ENCODE results near the gene DNAJB12.
"Not testable (repeated sequence)": the region's sequence is repeated elsewhere in the genome, so short reads cannot be mapped to it uniquely, and the experiment has no call there.

Gene DNAJB12

DNA sequence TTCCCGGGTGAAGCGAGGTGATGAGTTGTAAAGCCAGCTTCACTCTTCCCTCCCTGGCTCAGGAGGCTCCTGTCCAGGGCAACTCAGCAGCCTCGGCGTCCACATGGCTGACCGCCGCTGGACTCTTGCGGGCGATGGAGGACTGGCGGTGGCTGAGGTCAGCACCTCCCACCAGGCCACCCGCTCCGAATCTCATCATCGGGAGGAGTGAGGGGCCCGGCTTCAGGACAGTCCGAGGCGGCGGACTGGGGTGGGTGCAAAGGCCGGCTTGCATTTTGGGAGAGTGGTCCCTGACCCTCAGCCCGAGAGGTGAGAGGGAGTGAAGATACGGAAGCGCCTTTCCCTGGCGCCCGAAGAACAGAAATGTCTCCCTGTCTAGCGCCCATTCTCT is 759 bp downstream of the DNAJB12 start:
- DNase-seq (ENCODE audit: low read depth in 3 of 3), result no peak

DNA sequence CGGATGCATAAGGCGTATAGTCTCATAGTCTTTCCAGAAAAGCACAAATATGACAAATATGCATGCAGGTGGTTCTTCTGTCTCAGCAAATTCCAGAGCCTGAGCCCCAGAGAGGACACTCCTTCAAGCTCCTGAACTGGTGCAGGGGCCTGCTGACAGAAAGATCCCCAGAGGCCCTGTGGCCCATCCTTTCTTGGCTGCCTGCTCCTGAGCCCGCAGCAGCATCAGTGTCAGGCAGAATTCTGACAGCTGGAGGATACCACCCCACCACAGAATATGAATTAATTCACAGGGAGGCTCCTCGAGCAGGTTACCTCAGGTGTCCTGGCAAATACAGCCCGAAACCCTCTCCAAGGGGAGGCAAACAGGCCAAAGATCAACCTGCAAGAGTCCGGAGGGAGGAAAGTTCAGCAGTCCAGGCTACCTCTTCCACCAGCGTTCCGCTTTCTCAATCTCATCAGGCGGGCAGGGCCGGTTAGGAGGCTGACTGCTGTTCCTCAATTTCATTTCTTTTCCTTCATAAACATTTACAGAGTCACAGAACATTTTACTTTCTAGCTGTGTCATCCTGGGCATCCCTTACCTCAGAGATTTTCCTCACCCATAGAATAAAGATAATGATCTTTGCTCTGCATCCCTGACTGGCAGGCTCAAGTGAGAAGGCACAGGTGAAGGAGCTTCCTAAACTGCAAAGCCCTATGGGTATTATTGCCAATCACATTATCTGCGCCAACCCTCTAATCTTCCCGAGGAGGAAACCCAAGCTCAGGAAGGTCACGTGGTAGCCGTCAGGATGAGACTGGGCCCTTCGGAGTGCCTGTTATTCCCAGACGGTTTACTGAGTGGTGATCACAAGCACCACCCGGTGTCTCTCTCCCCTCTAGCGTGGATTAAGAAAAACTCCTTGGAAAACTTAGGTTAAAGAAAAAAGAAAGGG is 1.4 kb downstream of the DNAJB12 start:
- DNase-seq (ENCODE audit: low read depth in 3 of 3), result no peak

DNA sequence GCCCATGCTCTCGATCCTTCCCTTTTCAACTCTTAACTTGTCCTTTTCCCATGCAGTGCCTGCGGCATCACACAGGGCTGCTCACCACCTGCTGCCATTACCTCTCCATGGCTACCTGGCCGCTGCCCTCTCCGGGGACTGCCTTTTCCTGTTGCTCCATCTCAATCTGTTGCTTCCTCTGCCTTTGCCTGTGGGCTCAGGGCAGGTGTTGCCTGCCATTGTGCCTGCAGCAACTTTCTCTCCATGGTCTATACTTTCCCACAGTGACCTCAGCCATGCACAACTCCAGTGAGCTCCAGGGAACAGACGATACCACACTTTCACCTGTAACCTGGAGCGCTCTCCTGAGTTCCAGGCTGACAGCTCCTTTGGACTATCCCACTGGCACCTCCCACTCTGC is 3.2 kb downstream of the DNAJB12 start:
- no peak for DNase-seq (ENCODE audit: low read depth in 3 of 3)

DNA sequence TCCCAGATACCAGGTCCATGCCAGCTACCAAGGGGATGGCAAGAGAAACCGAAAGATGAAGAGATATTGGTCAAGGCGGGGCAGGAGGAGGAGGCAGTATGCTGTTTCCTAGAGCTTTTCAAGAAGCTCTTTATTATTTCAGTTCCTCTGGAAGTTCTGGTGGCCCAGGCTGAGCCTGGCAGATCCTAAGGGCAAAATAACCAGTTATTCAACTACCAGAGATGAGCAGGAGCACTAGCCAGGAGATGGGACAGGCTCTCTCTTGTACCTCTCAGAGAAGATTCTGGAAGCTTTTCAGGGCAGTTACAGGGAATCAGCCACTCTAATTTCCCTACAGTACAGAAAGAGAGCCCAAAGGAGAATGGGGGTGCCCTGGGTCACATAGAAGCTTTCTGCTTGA is 5.3 kb downstream of the DNAJB12 start:
- DNase-seq (ENCODE audit: low read depth in 3 of 3), result no peak

DNA sequence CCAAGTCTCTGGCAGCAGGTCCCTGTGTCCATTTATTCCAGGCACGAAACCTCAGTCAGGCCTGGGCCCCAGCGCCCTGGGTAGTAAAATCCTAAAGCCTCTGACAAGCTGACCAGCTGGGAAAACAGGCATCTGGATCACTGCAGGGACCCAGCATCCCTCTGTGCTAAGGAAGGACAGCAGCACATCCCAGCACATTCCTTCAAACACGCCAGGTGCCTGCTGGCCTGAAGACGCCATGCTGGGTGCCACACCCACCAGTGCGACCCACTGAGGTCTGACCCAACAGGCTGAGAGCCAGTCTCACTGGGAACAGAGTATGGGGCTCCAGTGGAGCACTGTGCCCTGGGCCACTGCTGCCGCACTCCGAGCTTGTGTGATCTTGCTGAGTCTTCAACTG is 6.4 kb downstream of the DNAJB12 start:
- no peak for DNase-seq (ENCODE audit: low read depth in 3 of 3)

DNA sequence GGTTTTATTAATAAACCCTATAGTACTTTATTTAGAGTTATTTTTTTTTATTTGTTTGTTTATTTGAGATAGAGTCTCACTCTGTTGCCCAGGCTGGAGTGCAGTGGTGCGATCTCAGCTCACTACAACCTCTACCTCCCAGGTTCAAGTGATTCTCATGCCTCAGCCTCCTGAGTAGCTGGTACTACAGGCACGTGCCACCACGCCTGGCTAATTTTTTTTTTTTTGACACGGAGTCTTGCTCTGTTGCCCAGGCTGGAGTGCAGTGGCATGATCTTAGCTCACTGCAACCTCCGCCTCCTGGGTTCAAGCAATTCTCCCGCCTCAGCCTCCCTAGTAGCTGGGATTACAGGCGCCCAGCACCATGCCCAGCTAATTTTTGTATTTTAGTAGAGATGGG is 8.6 kb downstream of the DNAJB12 start:
- DNase-seq (ENCODE audit: low read depth in 3 of 3), result not testable (repeated sequence)

DNA sequence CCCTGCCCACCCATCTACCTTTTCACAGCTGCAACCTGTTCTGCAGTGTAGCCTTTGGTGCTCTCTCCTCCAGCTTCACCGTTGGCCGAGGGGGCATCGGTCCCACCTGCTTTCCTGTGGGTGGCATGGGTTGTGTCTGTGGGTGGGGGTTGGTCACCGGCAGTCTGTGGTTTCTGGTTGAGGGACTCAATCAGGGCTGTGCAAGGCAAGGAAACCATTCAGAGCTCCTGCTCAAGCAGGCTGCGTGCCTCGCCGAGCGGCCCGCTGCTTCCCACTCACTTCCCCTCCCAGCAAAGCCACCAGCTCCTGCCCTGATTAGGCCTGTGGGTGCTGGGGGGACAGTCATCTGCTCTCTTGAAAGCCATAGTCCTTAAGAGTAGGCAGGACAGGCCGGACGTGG is 9.8 kb downstream of the DNAJB12 start:
- peak in 1 of 3 experiments; percentile 38 for DNase-seq (ENCODE audit: low read depth in 3 of 3)

DNA sequence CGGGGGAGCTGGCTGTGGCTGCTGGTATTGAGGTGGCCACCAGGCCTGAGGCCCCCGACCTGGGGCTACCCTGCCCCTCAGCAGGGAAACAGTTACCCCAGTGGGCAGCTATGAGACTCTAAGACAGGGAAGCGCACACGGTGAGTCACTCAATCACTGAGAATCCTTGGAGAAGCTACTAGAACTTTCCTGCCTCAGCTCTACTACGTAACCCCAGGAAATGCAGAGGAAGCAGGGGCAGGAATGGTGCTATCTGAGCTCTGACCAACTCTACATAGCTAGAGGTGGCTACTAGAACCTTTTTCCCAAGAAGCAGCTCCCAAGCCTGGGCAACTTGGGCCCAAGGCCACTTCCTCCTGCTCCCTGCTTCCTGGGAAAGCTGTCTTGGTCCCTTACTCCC is 11.8 kb downstream of the DNAJB12 start:
- no peak for DNase-seq (ENCODE audit: low read depth in 3 of 3)

DNA sequence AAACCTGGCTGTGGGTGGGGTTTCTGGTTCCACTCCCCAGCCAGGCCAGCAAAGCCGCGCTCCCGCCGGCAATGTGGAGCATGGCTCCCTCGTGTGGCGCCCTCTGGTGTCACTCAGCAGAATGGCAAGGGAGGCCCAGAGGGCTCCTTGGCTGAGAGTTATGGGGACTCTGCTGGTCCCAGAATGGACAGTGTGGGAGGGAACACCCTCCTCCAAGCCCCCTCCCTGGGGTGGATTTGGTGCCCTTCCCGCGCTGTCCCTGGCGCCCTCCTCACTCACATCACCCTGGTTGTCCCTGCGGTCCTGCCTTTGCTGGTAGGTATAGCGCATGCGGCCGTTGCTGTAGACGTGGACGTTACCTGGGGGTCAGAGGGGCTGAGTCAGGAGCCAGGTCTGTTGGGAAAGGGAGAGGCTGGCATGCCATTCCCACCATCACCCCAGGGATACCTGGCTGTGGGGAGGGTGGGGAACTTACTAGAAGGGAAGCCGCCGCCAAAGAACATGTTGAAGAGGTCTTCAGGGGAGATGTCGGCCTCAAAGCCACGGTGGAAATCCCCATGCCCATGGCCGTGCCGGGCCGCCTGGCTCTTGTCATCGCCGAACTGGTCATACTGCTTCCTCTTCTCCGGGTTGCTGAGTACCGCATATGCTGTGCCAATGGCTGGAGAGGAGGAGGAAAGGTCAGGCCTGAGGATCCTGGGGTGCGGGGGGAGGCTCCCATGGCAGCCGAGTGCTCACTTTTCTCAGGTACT is 14.0 kb downstream of the DNAJB12 start:
- peak; percentile 60 to 77 (median 61) for DNase-seq (ENCODE audit: low read depth in 3 of 3)

DNA sequence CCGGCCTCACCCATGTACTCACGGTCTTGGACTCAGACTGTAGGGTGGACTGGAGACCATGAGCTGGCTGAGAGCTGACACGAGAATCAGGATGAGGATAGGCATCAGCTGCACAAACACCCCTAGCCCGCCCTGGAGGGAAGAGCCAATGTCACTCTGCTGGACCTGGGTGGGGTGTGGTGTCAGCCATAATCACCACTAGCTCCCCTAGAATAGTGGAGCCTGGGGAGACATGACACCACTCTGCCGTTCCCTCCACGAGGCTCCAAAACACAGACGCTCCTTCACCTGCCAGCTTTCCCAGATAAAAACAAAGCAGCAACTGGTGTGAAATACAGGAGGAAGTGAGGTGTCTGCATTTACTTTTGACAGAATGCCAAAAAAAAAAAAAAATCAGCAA is 16.5 kb downstream of the DNAJB12 start:
- no peak for DNase-seq (ENCODE audit: low read depth in 3 of 3)

DNA sequence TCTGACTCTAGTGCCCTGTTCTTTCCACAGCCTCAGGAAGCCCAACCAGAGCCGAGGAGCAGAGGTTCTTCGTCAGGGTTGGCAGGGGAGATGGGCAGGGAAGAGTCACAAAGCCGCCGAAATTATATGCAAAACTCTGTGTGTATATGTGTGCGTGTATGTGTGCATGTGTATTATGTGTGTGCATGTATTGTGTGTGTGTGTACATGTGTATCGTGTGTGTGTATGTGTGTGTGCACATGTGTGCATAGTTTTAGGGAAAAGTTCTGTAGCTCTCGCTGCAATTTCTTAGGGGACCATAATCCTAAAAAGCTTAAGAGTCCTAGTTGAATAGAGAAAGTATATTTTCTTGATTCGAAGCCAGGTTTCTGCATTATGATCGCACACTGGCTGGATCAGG is 17.0 kb downstream of the DNAJB12 start:
- DNase-seq (ENCODE audit: low read depth in 3 of 3), result no peak

DNA sequence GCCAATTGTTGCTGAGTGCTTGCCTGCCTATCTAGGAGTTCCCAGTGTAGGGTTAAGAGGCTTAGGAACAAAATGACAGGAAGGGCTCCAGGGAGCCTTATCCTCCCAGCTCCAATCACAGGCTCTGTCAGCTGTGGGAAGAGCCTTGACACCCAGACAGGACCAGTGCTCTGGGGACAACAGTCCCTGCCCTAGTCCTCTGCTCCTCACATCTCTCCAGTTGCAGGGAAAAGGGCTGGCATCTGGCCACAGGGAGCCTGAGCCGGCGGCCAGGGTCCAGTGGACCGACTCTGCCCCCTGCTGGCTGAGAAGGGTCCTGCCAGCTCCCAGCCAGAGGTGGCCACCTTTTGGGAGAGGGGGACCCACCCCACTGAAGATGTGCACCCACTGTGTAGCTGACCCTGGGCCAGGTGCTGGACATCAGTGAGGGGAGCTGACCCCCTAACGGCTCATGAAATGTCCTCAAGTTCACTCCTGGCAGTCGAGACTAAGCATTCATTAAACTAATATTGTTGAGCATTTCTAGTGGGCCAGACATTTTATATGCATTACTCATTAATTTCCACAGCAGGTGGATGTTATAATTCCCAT is 17.6 kb downstream of the DNAJB12 start:
- DNase-seq (ENCODE audit: low read depth in 3 of 3), result no peak

DNA sequence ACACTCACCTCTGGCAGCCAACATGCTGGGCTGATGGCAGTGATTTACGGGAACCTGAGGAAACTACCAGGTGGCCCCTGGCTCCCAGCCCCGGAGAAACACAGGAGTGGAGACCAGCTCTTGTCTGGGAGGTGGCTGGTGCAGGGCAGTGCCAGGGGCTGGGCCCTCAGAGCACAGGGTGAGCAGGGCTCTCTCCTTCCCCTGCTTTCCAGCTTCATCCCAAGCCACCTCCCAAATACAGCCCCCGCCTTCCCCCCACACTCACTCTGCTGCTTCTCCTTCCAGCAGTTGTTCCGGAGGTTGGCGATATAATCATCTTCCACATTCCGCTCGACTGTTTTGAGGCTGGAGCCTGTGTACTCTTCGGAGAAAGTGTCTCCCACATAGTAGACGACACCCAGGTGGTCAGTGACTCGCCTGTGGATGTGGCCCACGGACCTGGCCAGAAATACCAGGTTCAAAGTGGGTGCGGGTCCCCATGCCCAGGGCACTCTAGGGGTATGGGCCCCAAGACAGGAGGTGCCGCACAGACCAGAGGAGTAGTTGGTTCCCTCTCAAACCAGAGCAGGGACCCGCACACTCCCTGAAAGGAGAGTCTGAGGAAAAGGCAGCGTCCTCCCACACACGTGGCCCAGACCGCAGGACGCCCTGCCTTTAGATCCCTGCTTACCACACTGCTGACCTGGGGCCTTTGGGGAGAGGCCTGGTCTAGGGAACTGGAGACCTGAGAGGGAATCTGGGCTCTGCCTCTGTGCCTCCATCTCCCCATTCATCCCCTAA is 18.3 kb downstream of the DNAJB12 start:
- no peak for DNase-seq (ENCODE audit: low read depth in 3 of 3)

DNA sequence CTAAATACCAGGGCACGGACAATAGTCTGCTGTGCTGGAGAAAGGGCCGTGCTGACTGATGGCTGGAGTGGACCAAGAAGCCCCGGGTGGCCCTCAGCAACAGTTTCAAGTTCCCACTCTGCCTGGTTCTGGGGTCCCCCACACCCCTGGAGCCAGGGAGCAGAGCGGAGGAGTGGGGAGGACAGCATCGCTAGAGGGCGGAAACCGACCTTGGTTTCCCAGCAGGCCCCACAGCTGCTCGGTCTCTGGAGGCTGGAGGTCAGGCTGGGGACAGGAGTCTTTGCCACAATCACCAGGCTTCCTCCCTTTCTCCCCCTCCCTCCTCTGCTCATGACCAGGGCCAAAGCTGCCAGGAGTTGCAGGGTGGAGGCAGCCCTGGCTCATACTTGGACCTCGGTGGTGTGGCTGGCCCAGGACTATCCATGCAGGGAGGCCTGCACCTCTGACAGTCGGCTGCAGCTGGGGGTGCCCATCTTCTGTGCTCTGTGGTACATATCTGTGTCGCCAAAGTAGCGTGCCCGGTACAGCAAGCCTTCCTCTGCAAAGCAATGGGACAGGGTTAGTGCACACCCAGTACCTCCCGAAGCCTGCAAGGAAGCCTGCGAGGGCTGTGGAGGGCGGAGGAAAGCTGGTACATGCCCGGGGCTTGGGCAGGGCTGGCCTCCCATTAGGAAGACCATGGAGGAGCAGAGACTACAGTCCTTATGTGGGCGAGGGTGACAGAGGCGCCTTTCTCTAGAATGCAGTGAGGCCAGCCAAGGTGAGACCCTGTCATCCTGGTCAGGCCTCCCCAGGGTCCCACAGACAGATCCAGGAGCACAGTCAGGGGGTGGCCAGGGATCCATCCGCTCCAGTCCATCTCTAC is 19.1 kb downstream of the DNAJB12 start:
- DNase-seq (ENCODE audit: low read depth in 3 of 3), result no peak

DNA sequence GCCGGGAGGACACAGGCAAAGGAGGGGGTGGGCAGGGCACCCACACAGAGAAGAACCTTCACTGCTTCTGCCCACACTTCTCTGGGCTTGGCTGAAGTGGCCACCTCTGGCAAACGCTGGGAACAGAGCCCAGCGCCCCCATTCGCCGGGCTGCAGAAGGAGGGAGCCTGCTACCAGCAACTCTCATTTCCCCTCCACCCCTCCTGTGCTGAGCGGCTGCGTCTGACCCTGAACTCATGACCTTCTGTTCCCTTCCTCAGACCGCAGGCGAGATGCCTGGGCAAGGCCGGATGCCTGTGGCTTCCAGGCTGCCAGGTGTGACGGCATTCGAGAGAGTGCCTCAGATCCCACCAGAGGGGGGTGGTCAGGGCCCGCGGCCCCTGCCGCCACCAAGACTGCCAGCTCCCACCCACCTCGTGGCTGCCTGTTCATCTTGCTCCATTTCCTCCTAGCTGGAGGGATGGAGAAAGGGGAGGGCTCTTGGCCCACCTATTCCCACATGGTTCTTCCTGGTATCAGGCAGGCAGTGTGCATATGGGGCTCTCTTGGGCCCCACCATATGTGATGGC is 19.8 kb downstream of the DNAJB12 start:
- peak in 1 of 3 experiments; percentile 87 for DNase-seq (ENCODE audit: low read depth in 3 of 3)

DNA sequence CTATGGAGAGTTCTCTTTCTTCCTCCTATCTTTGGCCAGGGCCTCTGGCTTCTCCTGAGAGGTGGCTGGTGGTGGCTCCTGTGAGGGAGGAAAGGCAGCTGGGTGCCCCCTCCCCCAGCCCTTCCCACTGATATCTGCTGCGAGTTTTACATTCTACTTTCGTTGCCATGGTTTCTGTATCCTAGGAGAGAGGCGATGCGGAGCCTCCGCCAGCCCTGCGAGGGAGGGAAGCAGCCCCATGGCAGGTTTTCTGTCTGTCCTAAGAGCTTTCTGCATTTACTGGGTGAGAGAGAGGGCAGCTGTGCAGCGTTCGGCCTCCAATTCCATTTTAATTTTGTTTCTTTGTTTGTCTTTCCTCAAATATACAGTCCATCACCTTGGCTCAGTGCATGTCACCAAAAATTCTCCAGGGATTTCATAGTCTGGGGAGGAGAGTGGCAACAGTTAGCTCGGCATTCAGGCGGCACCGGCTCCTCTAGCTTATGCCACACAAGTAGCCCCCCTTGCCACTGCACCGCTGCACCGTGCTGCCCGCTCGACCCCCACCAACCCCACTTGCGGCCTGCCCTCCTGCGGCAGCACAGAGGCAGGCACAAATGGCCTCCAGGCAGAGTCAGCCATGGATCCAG is 20.4 kb downstream of the DNAJB12 start:
- no peak for DNase-seq (ENCODE audit: low read depth in 3 of 3)

DNA sequence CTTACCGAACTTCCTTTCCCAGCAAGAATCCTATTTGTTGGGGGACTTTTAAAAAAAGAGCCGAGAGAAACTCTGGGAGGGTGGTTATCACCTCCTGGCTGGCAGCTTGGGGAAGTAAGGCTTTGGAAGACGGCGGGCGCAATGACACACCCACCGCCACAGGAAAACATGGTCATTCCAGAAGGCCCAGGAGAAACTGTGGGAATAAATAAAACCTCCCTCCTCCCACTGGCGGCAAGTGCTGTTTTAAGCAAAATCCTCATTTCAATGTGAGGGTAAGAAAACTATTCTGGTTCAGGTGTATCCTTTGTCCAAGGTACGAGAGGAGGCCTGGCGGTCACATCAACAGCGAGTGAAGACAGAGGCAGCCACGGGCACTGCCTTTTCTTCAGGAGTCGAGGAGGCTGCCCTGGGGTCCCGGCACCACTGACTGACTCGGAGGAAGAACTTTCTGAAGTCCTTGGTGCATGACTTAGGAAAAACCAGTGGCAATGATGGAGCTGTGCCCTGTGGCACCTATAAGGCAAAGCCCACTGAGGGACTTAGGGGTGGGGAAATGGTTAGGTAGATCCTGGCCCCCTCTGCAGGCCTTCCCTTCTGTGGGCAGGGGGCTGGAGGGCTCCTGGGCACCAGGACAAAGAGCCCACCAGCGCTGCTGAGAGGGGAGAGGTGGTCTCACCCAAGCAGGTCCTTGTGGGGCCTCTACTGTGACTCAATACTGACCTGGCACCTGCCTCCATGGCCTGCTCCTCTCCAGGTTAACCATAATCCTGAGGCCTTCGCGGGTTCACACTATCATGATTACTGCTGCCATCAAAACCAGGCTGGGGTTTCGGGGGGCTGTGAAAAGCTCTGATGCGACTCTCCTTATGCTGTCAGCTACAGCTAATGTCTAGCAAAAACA is 21.4 kb downstream of the DNAJB12 start:
- no peak for DNase-seq (ENCODE audit: low read depth in 3 of 3)

DNA sequence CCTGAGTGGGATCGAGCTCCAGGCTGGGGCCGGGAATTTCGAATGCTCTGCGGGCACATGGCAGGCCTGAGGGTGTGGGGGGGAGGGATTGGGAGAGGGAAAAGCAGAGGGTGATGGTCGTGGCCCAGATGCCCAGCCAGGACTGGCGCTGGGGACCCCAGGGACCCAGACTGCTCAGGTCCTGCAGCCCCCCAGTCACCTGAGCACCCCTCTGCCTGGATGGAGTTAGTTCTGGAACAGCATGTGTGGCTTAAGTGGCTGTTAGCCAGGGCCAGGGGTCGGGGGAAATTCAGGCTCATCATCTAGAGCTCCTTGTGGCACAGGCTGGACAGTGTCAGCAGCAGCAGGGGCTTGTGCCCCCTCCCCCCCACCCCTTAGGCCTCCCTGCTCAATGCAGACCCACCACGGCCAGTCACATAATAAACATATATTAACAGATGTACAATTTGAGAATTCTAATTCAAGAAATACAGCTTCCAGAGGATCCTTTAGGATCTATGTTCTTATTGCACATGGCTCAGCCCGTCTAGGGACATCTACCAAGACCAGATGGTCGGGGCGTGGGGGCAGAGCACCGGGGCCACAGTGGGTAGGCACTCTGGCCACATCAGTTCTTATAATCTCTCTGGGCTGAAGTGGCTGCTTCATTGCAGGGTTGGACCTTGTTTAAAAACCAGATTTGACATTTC is 22.2 kb downstream of the DNAJB12 start:
- no peak for DNase-seq (ENCODE audit: low read depth in 3 of 3)
